K562 (cell line): ENCODE measurements around the gene ARHGAP31. TPM values are rescaled to one million over a fixed set of nuclear protein-coding genes. Genes with fewer than 3 reads are reported as not detected.
A peak's percentile ranks its signal among the peaks of the same experiment; 100 is the strongest.

Experiments used
- CBFA2T3 ChIP-seq: fragments of 450-650 bp; IDR thresholded peaks from 2 replicates; pipeline ENCODE4 v1.6.1; 2017
- CHAMP1 ChIP-seq: fragments of 450-650 bp; IDR thresholded peaks from 2 replicates; pipeline ENCODE4 v1.6.1; 2016; ENCODE audit warnings: mild to moderate bottlenecking
- CREB1 ChIP-seq, 2 experiments: sonication (generic) in 1 of 2; formaldehyde crosslinking in 1 of 2; IDR thresholded peaks; 2 replicates each; pipeline versions ENCODE4 v1.6.1 to v1.8.0; 2012 to 2022; ENCODE audit warnings: inconsistent platforms in 1 of 2, mild to moderate bottlenecking in 1 of 2, missing genetic modification reagents in 1 of 2, moderate library complexity in 1 of 2
- CXXC5 ChIP-seq: fragments of 250-450 bp; sonication (Bioruptor Pico); IDR thresholded peaks from 2 replicates; pipeline ENCODE4 v1.8.0; 2022; ENCODE audit warnings: inconsistent platforms, mild to moderate bottlenecking, moderate library complexity
- KDM1A ChIP-seq, 2 experiments: fragments of 450-650 bp; IDR thresholded peaks; 2 replicates each; pipeline ENCODE4 v1.6.1; 2016; ENCODE audit warnings: mild to moderate bottlenecking in 2 of 2
- KLF16 ChIP-seq: IDR thresholded peaks from 2 replicates; pipeline ENCODE4 v1.6.1; 2016; ENCODE audit warnings: antibody characterized with exemption
- NFYB ChIP-seq: IDR thresholded peaks from 2 replicates; pipeline ENCODE4 v1.6.1; 2011; ENCODE audit warnings: mild to moderate bottlenecking, moderate library complexity; ENCODE audit not compliant: insufficient read length; ENCODE audit errors: extremely low read depth
- PML ChIP-seq: IDR thresholded peaks from 2 replicates; pipeline ENCODE4 v1.6.1; 2012; ENCODE audit warnings: low read length, inconsistent platforms
- RCOR1 ChIP-seq, 2 experiments: IDR thresholded peaks; 2 replicates each; pipeline ENCODE4 v1.6.1; 2012; ENCODE audit warnings: low read depth in 2 of 2, low read length in 2 of 2, borderline replicate concordance in 1 of 2, improper control_type of control experiment in 1 of 2
- SMAD4 ChIP-seq: fragments of 250-450 bp; sonication (Bioruptor Pico); conservative IDR thresholded peaks from 2 replicates; pipeline ENCODE4 v1.8.0; 2021; ENCODE audit warnings: inconsistent platforms, mild to moderate bottlenecking, moderate library complexity
- SOX6 ChIP-seq: fragments of 450-650 bp; IDR thresholded peaks from 2 replicates; pipeline ENCODE4 v1.6.1; 2014; ENCODE audit warnings: mild to moderate bottlenecking
- TAF9B ChIP-seq: fragments of 450-650 bp; IDR thresholded peaks from 2 replicates; pipeline ENCODE4 v1.6.1; 2018; ENCODE audit warnings: mild to moderate bottlenecking; ENCODE audit not compliant: partially characterized antibody
- TEAD1 ChIP-seq, 2 experiments: fragments of 450-650 bp in 1 of 2; sonication (generic) in 1 of 2; formaldehyde crosslinking; IDR thresholded peaks; 2 replicates each; pipeline versions ENCODE4 v1.4.0 to v1.8.0; 2020 to 2022; ENCODE audit warnings: mild to moderate bottlenecking in 2 of 2, missing genetic modification reagents in 1 of 2
- TEAD2 ChIP-seq: fragments of 450-650 bp; IDR thresholded peaks from 2 replicates; pipeline ENCODE4 v1.6.1; 2016; ENCODE audit warnings: missing genetic modification characterization, control low read depth, missing compliant biosample characterization
- THRA ChIP-seq: fragments of 450-650 bp; IDR thresholded peaks from 2 replicates; pipeline ENCODE4 v1.6.1; 2017; ENCODE audit warnings: mild to moderate bottlenecking, moderate library complexity
- TRIM24 ChIP-seq, 2 experiments: fragments of 450-650 bp; IDR thresholded peaks; 2 replicates each; pipeline ENCODE4 v1.6.1; 2016
- ZNF239 ChIP-seq: fragments of 250-450 bp; sonication (Bioruptor Pico); IDR thresholded peaks from 2 replicates; pipeline ENCODE4 v1.4.0; 2020; ENCODE audit warnings: mild to moderate bottlenecking
- polyA plus RNA-seq, 8 experiments: library from polyadenylated mRNA; depleted of rRNA in 4 of 8; stranded (reverse) in 5 of 8; unstranded in 3 of 8; fragments of >200 nt; fragmentation: Nextera tagmentation in 2 of 8; fragmentation: Illumina TruSeq in 1 of 8; extraction: Ambion mirVana in 2 of 8; extraction: Trizol in 1 of 8; gene quantifications; 2 replicates each; pipeline versions ENCODE4 v1.2.1 to v1.2.3, GENCODE V29; 2011 to 2014; ENCODE audit warnings: inconsistent platforms in 1 of 8, missing spikeins in 1 of 8
- total RNA-seq, 7 experiments: library from RNA; depleted of rRNA in 6 of 7; stranded (reverse); fragments of >200 nt in 6 of 7; fragmentation: Illumina TruSeq in 2 of 7; extraction: Trizol in 2 of 7; gene quantifications; 2 replicates each; pipeline versions ENCODE4 v1.2.1 to v1.2.3, GENCODE V29; 2011 to 2021; ENCODE audit warnings: low replicate concordance in 1 of 7
- TF ChIP-seq, protein P1 (sequence below), 2 experiments: IDR thresholded peaks in 1 of 2; conservative IDR thresholded peaks in 1 of 2; 2 replicates each; pipeline ENCODE4 v1.6.1; 2016; ENCODE audit warnings: low read depth in 2 of 2, mild to moderate bottlenecking in 1 of 2, missing compliant biosample characterization in 1 of 2, missing genetic modification characterization in 1 of 2, moderate library complexity in 1 of 2
- TF ChIP-seq, protein P2 (sequence below): sonication (generic); formaldehyde crosslinking; IDR thresholded peaks from 2 replicates; pipeline ENCODE4 v1.8.1; 2023; ENCODE audit warnings: mild to moderate bottlenecking, missing genetic modification reagents

Gene ARHGAP31
- total and polyA plus RNA-seq, 9 of the 15 experiments (the other 6 are each of a cell fraction or from before 2014, with no cell fraction given), result under 0.01 to 0.13 (median 0.06) TPM; not detected in 5

- TF ChIP-seq CHAMP1 (0 out of 2 replicates have a peak, but pooled peaks have one; percentile 46), TRIM24 (IDR thresholded peaks at IDR 0.05) (peak; percentile 70 to 71), CREB1 (IDR thresholded peaks at IDR 0.05) (0 out of 2 replicates have a peak, but pooled peaks have one; percentile 25), CREB1 (CRISPR knock-in tag; IDR thresholded peaks at IDR 0.05) (no peak), ZNF239 (CRISPR knock-in tag) (peak; percentile 98), TAF9B (peak; percentile 38), PML (peak; percentile 49; the same call in 1 of the 2 replicates), RCOR1 (IDR thresholded peaks at IDR 0.05; ENCODE audit: borderline replicate concordance in 1 of 2, low read depth in 2 of 2, low read length in 2 of 2) (peak in 1 of 2 experiments; percentile 80; a peak in 1 of 4 replicates), CBFA2T3 (peak; percentile 92), TEAD2 (peak; percentile 68; the same call in 1 of the 2 replicates), KLF16 (peak; percentile 56; the same call in 1 of the 2 replicates), CXXC5 (peak; percentile 49; the same call in 1 of the 2 replicates), NFYB (no peak), TEAD1 (CRISPR knock-in tag; IDR thresholded peaks at IDR 0.05) (peak; percentile 86 to 91; a peak in 3 of 4 replicates), SMAD4 (CRISPR knock-in tag) (peak; percentile 63; the same call in 1 of the 2 replicates), THRA (no peak), SOX6 (peak; percentile 60), KDM1A (IDR thresholded peaks at IDR 0.05) (peak; percentile 79 to 81)
- TF ChIP-seq, protein P1, sequence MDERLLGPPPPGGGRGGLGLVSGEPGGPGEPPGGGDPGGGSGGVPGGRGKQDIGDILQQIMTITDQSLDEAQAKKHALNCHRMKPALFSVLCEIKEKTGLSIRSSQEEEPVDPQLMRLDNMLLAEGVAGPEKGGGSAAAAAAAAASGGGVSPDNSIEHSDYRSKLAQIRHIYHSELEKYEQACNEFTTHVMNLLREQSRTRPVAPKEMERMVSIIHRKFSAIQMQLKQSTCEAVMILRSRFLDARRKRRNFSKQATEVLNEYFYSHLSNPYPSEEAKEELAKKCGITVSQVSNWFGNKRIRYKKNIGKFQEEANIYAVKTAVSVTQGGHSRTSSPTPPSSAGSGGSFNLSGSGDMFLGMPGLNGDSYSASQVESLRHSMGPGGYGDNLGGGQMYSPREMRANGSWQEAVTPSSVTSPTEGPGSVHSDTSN (CRISPR knock-in tag; IDR thresholded peaks at IDR 0.05; ENCODE audit: low read depth), result 0 out of 2 replicates have a peak, but pooled peaks have one; percentile 20
- TF ChIP-seq, protein P1 (tag; conservative IDR thresholded peaks at IDR 0.05; ENCODE audit: low read depth), result peak; percentile 84
- TF ChIP-seq, protein P2, sequence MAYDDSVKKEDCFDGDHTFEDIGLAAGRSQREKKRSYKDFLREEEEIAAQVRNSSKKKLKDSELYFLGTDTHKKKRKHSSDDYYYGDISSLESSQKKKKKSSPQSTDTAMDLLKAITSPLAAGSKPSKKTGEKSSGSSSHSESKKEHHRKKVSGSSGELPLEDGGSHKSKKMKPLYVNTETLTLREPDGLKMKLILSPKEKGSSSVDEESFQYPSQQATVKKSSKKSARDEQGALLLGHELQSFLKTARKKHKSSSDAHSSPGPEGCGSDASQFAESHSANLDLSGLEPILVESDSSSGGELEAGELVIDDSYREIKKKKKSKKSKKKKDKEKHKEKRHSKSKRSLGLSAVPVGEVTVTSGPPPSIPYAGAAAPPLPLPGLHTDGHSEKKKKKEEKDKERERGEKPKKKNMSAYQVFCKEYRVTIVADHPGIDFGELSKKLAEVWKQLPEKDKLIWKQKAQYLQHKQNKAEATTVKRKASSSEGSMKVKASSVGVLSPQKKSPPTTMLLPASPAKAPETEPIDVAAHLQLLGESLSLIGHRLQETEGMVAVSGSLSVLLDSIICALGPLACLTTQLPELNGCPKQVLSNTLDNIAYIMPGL, result no peak
Measured at GRCh38 chr3:119417771-119418512, 123.8 kb downstream of the ARHGAP31 start (continued).
